Activated CD4-positive, alpha-beta T cell treated with anti-CD3 and anti-CD28 coated beads, Interleukin-2, amount 10 ng/mL, durations not matched to agents 7 days and 5 days (primary cell): ENCODE measurements around the gene NHSL2. TPM values are rescaled to one million over a fixed set of nuclear protein-coding genes. Genes with fewer than 3 reads are reported as not detected.

Source experiments
- CTCF ChIA-PET: fragments of 350-600 bp; sonication (Branson Sonifier 250); formaldehyde crosslinking; loops from one replicate; lab custom pipeline; 2021; ENCODE audit warnings: antibody characterized with exemption; lab: Charles Lee
- POLR2A ChIA-PET: fragments of 350-600 bp; sonication (Branson Sonifier 250); formaldehyde crosslinking; loops from one replicate; lab custom pipeline; 2021; ENCODE audit warnings: antibody characterized with exemption; lab: Charles Lee
- DNase-seq: peaks from one replicate; pipeline ENCODE4 v3.0.0-alpha.2; 2020
- H3K27ac Mint-ChIP-seq: one replicate; pipeline ENCODE4 v1.8.0; 2021; ENCODE audit warnings: mild to moderate bottlenecking, moderate library complexity, mixed read lengths
- H3K27me3 Mint-ChIP-seq: one replicate; pipeline ENCODE4 v1.8.0; 2021; ENCODE audit warnings: mixed read lengths
- H3K36me3 Mint-ChIP-seq: one replicate; pipeline ENCODE4 v1.8.0; 2021; ENCODE audit warnings: low read depth, mixed read lengths
- H3K4me1 Mint-ChIP-seq: one replicate; pipeline ENCODE4 v1.8.0; 2021; ENCODE audit warnings: mixed read lengths
- H3K4me3 Mint-ChIP-seq: one replicate; pipeline ENCODE4 v1.8.0; 2021; ENCODE audit warnings: mild to moderate bottlenecking, moderate library complexity, mixed read lengths
- H3K9me3 Mint-ChIP-seq: one replicate; pipeline ENCODE4 v1.8.0; 2021; ENCODE audit warnings: mixed read lengths
- total RNA-seq, 2 experiments: library from RNA; stranded (reverse); gene quantifications; one replicate each; pipeline ENCODE4 v1.2.3, GENCODE V29; 2021

The NHSL2 gene
- total RNA-seq, 2 experiments from 2014 or later = 1.00 to 1.1 TPM

- POLR2A ChIA-PET = no interaction called here
- peaks cover 18% of the 10 kb centered on the region for H3K27me3 Mint-ChIP-seq
Observed at GRCh38 chrX:71997320-71997719, 86.7 kb downstream of the NHSL2 start.

GRCh38 chrX:71998836-71999509 is 88.3 kb downstream of the NHSL2 start:
- Mint-ChIP-seq H3K27ac (no peak overlapping the region), H3K9me3 (no peaks in the 10 kb centered on the region), H3K36me3 (no peaks in the 10 kb centered on the region), H3K4me1 (no peaks in the 10 kb centered on the region), H3K4me3 (no peak overlapping the region), H3K27me3 (peaks cover 18% of the 10 kb centered on the region)
- CTCF ChIA-PET = interaction anchor here (1.1 to 1.5 kb wide), 4 partner anchors 23 to 127 kb away, joined by 3 to 4 read pairs (median 3); no protein-coding TSS in a partner anchor
- DNase-seq = peak; percentile 35
- POLR2A ChIA-PET = no interaction called here

More at GRCh38 chrX:71997320-71997719, 86.7 kb downstream of the NHSL2 start:
- CTCF ChIA-PET = interaction anchor here (1.8 kb wide), 1 partner anchor 34 kb away, joined by 4 read pairs; no protein-coding TSS in a partner anchor
- H3K9me3 Mint-ChIP-seq = no peaks in the 10 kb centered on the region
- H3K27ac Mint-ChIP-seq = no peak overlapping the region
- H3K4me3 Mint-ChIP-seq = no peak overlapping the region
- no peak for DNase-seq
- peaks cover 9% of the 10 kb centered on the region for H3K4me1 Mint-ChIP-seq
- no peaks in the 10 kb centered on the region for H3K36me3 Mint-ChIP-seq

GRCh38 chrX:71999535-71999934 is 88.9 kb downstream of the NHSL2 start:
- POLR2A ChIA-PET = no interaction called here
- Mint-ChIP-seq H3K4me1 (no peaks in the 10 kb centered on the region), H3K36me3 (no peaks in the 10 kb centered on the region), H3K9me3 (no peaks in the 10 kb centered on the region), H3K27me3 (peaks cover 18% of the 10 kb centered on the region), H3K27ac (no peak overlapping the region), H3K4me3 (no peak overlapping the region)
- no peak for DNase-seq
- CTCF ChIA-PET = interaction anchor here (1.1 to 3.0 kb wide), 4 partner anchors 22 to 127 kb away, joined by 3 to 7 read pairs (median 4); no protein-coding TSS in a partner anchor

GRCh38 chrX:72001471-72001870 is 90.8 kb downstream of the NHSL2 start:
- no peaks in the 10 kb centered on the region for H3K36me3 Mint-ChIP-seq
- peaks cover 15% of the 10 kb centered on the region for H3K27me3 Mint-ChIP-seq

GRCh38 chrX:72001906-72002305 is 91.3 kb downstream of the NHSL2 start:
- H3K4me1 Mint-ChIP-seq = no peaks in the 10 kb centered on the region
- POLR2A ChIA-PET = no interaction called here

More at GRCh38 chrX:72001471-72001870, 90.8 kb downstream of the NHSL2 start:
- H3K4me1 Mint-ChIP-seq = no peaks in the 10 kb centered on the region
- DNase-seq = no peak
- CTCF ChIA-PET = interaction anchor here (0.6 to 3.0 kb wide), 4 partner anchors 14 to 244 kb away, joined by 3 to 7 read pairs (median 7); no protein-coding TSS in a partner anchor
- H3K27ac Mint-ChIP-seq = no peak overlapping the region
- no peaks in the 10 kb centered on the region for H3K9me3 Mint-ChIP-seq
- POLR2A ChIA-PET = no interaction called here
- no peak overlapping the region for H3K4me3 Mint-ChIP-seq

GRCh38 chrX:72002875-72003274 is 92.2 kb downstream of the NHSL2 start:
- ChIA-PET POLR2A (no interaction called here), CTCF (interaction anchor here (0.8 to 1.9 kb wide), 2 partner anchors 16 to 124 kb away, joined by 4 to 7 read pairs; no protein-coding TSS in a partner anchor)
- DNase-seq = no peak
- no peaks in the 10 kb centered on the region for H3K9me3 Mint-ChIP-seq
- no peak overlapping the region for H3K27ac Mint-ChIP-seq
- peaks cover 12% of the 10 kb centered on the region for H3K27me3 Mint-ChIP-seq
- H3K4me3 Mint-ChIP-seq = no peak overlapping the region
- no peaks in the 10 kb centered on the region for H3K36me3 Mint-ChIP-seq
- H3K4me1 Mint-ChIP-seq = no peaks in the 10 kb centered on the region

More at GRCh38 chrX:72001906-72002305, 91.3 kb downstream of the NHSL2 start:
- no peaks in the 10 kb centered on the region for H3K36me3 Mint-ChIP-seq
- CTCF ChIA-PET = interaction anchor here (0.6 to 3.0 kb wide), 4 partner anchors 15 to 243 kb away, joined by 3 to 7 read pairs (median 7); no protein-coding TSS in a partner anchor
- H3K9me3 Mint-ChIP-seq = no peaks in the 10 kb centered on the region
- peaks cover 15% of the 10 kb centered on the region for H3K27me3 Mint-ChIP-seq
- H3K4me3 Mint-ChIP-seq = no peak overlapping the region
- no peak for DNase-seq
- H3K27ac Mint-ChIP-seq = no peak overlapping the region

- peaks cover 15% of the 10 kb centered on the region for H3K27me3 Mint-ChIP-seq
- no peaks in the 10 kb centered on the region for H3K36me3 Mint-ChIP-seq
- no peak overlapping the region for H3K27ac Mint-ChIP-seq
- CTCF ChIA-PET = interaction anchor here (0.5 to 1.2 kb wide), 3 partner anchors 11 to 955 kb away, joined by 3 to 4 read pairs (median 4); no protein-coding TSS in a partner anchor
- H3K4me3 Mint-ChIP-seq = no peak overlapping the region
- no peak for DNase-seq
- POLR2A ChIA-PET = no interaction called here
- no peaks in the 10 kb centered on the region for H3K4me1 Mint-ChIP-seq
- no peaks in the 10 kb centered on the region for H3K9me3 Mint-ChIP-seq
Observed at GRCh38 chrX:72003811-72004750, 93.4 kb downstream of the NHSL2 start.

- H3K9me3 Mint-ChIP-seq = no peaks in the 10 kb centered on the region
- POLR2A ChIA-PET = no interaction called here
- no peaks in the 10 kb centered on the region for H3K4me1 Mint-ChIP-seq
- no peak overlapping the region for H3K4me3 Mint-ChIP-seq
- no peak for DNase-seq
- H3K27ac Mint-ChIP-seq = no peak overlapping the region
- no peaks in the 10 kb centered on the region for H3K36me3 Mint-ChIP-seq
- CTCF ChIA-PET = interaction anchor here (0.5 kb wide), 1 partner anchor 956 kb away, joined by 3 read pairs; no protein-coding TSS in a partner anchor
- peaks cover 17% of the 10 kb centered on the region for H3K27me3 Mint-ChIP-seq
Observed at GRCh38 chrX:72005046-72005445, 94.4 kb downstream of the NHSL2 start.

- H3K4me1 Mint-ChIP-seq = no peaks in the 10 kb centered on the region
- DNase-seq = no peak
- H3K9me3 Mint-ChIP-seq = no peaks in the 10 kb centered on the region
- no peak overlapping the region for H3K27ac Mint-ChIP-seq
- ChIA-PET CTCF (interaction anchor here (0.9 to 1.5 kb wide), 2 partner anchors 11 to 13 kb away, joined by 3 to 4 read pairs; no protein-coding TSS in a partner anchor), POLR2A (no interaction called here)
- H3K36me3 Mint-ChIP-seq = no peaks in the 10 kb centered on the region
- peaks cover 10% of the 10 kb centered on the region for H3K27me3 Mint-ChIP-seq
- H3K4me3 Mint-ChIP-seq = no peak overlapping the region
Observed at GRCh38 chrX:72006461-72006860, 95.8 kb downstream of the NHSL2 start.

GRCh38 chrX:72009731-72010130 is 99.1 kb downstream of the NHSL2 start:
- peaks cover 29% of the 10 kb centered on the region for H3K27me3 Mint-ChIP-seq
- CTCF ChIA-PET = interaction anchor here (1.0 kb wide), 1 partner anchor 139 kb away, joined by 3 read pairs; no protein-coding TSS in a partner anchor
- no peaks in the 10 kb centered on the region for H3K36me3 Mint-ChIP-seq
- no peak overlapping the region for H3K27ac Mint-ChIP-seq
- no peak overlapping the region for H3K4me3 Mint-ChIP-seq
- no peak for DNase-seq
- H3K9me3 Mint-ChIP-seq = no peaks in the 10 kb centered on the region
- H3K4me1 Mint-ChIP-seq = no peaks in the 10 kb centered on the region
- POLR2A ChIA-PET = no interaction called here

GRCh38 chrX:72011734-72012133 is 101.1 kb downstream of the NHSL2 start:
- H3K9me3 Mint-ChIP-seq = no peaks in the 10 kb centered on the region
- no peaks in the 10 kb centered on the region for H3K36me3 Mint-ChIP-seq
- no peak overlapping the region for H3K4me3 Mint-ChIP-seq
- no peaks in the 10 kb centered on the region for H3K4me1 Mint-ChIP-seq
- no peak overlapping the region for H3K27ac Mint-ChIP-seq
- no peak for DNase-seq
- H3K27me3 Mint-ChIP-seq = peaks cover 47% of the 10 kb centered on the region
- ChIA-PET POLR2A (no interaction called here), CTCF (interaction anchor here (2.2 kb wide), 1 partner anchor 10 kb away, joined by 7 read pairs; no protein-coding TSS in a partner anchor)

- CTCF ChIA-PET = interaction anchor here (1.0 kb wide), 1 partner anchor 8 kb away, joined by 3 read pairs; no protein-coding TSS in a partner anchor
- POLR2A ChIA-PET = no interaction called here
- H3K4me1 Mint-ChIP-seq = peaks cover 9% of the 10 kb centered on the region
Observed at GRCh38 chrX:72015383-72015782, 104.7 kb downstream of the NHSL2 start.

More at GRCh38 chrX:72015383-72015782, 104.7 kb downstream of the NHSL2 start:
- Mint-ChIP-seq H3K4me3 (no peak overlapping the region), H3K27ac (no peak overlapping the region), H3K36me3 (no peaks in the 10 kb centered on the region), H3K9me3 (no peaks in the 10 kb centered on the region), H3K27me3 (peaks cover 53% of the 10 kb centered on the region)
- DNase-seq = no peak
